Skeletal muscle tissue (tissue), 4 donors: ENCODE measurements around the gene ZIC1. TPM values are rescaled to one million over a fixed set of nuclear protein-coding genes. Genes with fewer than 3 reads are reported as not detected.

Experiments
- H3K27ac ChIP-seq: one replicate; pipeline ENCODE4 v1.7.0; 2013; ENCODE audit warnings: mild to moderate bottlenecking, low read depth, low read length, inconsistent platforms
- H3K27me3 ChIP-seq, 3 donors: one replicate each; pipeline ENCODE4 v1.7.0; 2013; ENCODE audit warnings: low read length in 3 of 3; ENCODE audit not compliant: control insufficient read depth in 3 of 3, insufficient read depth in 3 of 3
- H3K36me3 ChIP-seq, 3 donors: one replicate each; pipeline ENCODE4 v1.7.0; 2013; ENCODE audit warnings: low read length in 3 of 3; ENCODE audit not compliant: control insufficient read depth in 3 of 3, insufficient read depth in 3 of 3
- H3K4me1 ChIP-seq, 3 donors: one replicate each; pipeline ENCODE4 v1.7.0; 2013; ENCODE audit warnings: low read length in 3 of 3, mild to moderate bottlenecking in 3 of 3; ENCODE audit not compliant: control insufficient read depth in 3 of 3, insufficient read depth in 3 of 3
- H3K4me3 ChIP-seq, 3 donors: one replicate each; pipeline ENCODE4 v1.7.0; 2013; ENCODE audit warnings: low read length in 3 of 3
- H3K9ac ChIP-seq, 3 donors: one replicate each; pipeline ENCODE4 v1.7.0; 2013; ENCODE audit warnings: low read length in 3 of 3, mild to moderate bottlenecking in 3 of 3, moderate library complexity in 2 of 3, low read depth in 1 of 3
- H3K9me3 ChIP-seq, 3 donors: one replicate each; pipeline ENCODE4 v1.7.0; 2013; ENCODE audit warnings: low read length in 3 of 3; ENCODE audit not compliant: control insufficient read depth in 3 of 3
- total RNA-seq: library from RNA; depleted of rRNA; stranded (reverse); fragments of >200 nt; gene quantifications from one replicate; pipeline ENCODE4 v1.2.3, GENCODE V29; 2014
- donor health status: Osteomylitis.

ZIC1 gene
- total RNA-seq, 1 donor from 2014 or later = 8.4 TPM

- Histone ChIP-seq H3K27ac (no peak overlapping the region), H3K9me3 (no peaks in the 10 kb centered on the region), H3K4me1 (peaks cover 7 to 11% (median 10%) of the 10 kb centered on the region in 3 donors), H3K9ac (peak overlapping the region in 2 of 3 donors; percentile 64 to 82), H3K4me3 (peak overlapping the region; percentile 48 to 72 (median 69)), H3K27me3 (peaks cover 24 to 66% (median 45%) of the 10 kb centered on the region in 3 donors), H3K36me3 (no peaks in the 10 kb centered on the region)
Observed at GRCh38 chr3:147421184-147421912, 12.2 kb downstream of the ZIC1 start.

DNA sequence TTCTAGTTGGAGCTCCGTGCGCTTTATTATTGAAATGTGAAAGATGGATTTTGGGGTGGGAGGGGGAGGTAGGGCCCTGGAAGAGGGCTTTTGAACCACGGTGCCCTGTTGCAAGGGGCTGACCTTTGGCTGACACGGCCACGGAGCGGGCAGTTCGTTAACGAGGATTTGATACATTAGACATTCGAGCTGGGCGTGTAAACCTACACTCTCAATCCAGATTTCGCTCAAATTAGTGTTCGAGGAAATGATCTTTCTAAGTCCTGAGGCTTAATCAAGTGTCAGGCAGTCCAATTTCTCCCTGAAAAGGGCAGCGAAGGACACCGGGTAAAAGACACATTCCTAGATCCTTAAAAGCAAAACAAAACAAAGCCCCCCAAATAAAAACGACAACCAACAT, 13.0 kb downstream of the ZIC1 start:
- no peaks in the 10 kb centered on the region for H3K36me3 ChIP-seq
- H3K4me3 ChIP-seq = no peak overlapping the region
- peak overlapping the region in 1 of 3 donors; percentile 17 for H3K9ac ChIP-seq
- peaks cover 24 to 66% (median 45%) of the 10 kb centered on the region in 3 donors for H3K27me3 ChIP-seq
- peaks cover 7 to 11% (median 10%) of the 10 kb centered on the region in 3 donors for H3K4me1 ChIP-seq
- H3K27ac ChIP-seq = no peak overlapping the region
- no peaks in the 10 kb centered on the region for H3K9me3 ChIP-seq

DNA sequence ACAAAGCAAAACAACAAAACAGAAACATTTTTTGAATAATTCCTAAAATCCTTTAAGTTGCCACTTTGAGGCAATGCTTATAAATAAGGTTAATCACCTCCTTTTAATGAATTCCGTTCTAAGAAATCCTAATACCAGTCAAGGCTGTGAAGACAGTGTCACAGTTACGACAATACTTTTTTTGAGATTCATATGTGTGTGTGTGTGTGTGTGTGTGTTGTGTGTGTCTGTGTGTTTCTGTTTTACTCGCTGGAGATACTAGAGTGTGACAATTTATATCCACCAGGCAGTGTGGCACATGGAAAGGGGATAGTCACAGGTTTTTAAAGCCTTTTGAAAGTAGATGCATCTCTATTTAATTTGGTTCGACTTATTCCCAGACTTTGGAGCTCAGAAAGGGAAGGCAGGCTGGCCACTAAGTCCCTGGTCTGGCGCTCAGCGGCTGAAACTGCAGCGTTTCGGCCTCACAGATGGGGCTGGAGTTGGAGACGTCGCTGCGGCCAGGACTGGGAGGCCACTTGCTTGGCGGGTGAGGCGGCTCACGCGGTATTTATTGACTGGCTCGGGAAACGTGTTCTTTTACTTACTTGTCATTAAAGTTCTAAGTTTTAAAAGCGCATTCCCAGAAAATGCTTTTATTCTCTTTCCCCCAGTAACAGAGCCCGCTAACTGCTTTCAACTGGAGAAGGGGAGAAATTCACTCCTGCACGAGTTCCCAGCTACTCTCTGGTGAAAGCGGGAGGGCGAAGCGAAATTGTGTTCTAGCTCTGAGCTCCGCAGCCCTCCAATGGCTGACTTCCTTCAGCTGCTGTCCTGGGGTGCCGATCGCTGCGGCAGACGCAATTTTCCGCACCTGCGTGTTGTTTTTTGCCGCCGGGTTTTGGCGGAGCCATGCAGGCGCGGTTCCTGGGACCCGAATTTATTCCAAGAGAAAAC, 13.7 kb downstream of the ZIC1 start:
- Histone ChIP-seq H3K9ac (no peak overlapping the region), H3K36me3 (no peaks in the 10 kb centered on the region), H3K4me3 (no peak overlapping the region), H3K27me3 (peaks cover 24 to 62% (median 45%) of the 10 kb centered on the region in 3 donors), H3K27ac (no peak overlapping the region), H3K9me3 (no peaks in the 10 kb centered on the region), H3K4me1 (peaks cover 7 to 11% (median 10%) of the 10 kb centered on the region in 3 donors)

GRCh38 chr3:147423537-147423797, 14.3 kb downstream of the ZIC1 start:
- H3K9me3 ChIP-seq = no peaks in the 10 kb centered on the region
- H3K27me3 ChIP-seq = peaks cover 24 to 61% (median 45%) of the 10 kb centered on the region in 3 donors
- H3K27ac ChIP-seq = no peak overlapping the region
- H3K4me1 ChIP-seq = peaks cover 7 to 11% (median 10%) of the 10 kb centered on the region in 3 donors
- H3K9ac ChIP-seq = no peak overlapping the region
- no peak overlapping the region for H3K4me3 ChIP-seq
- no peaks in the 10 kb centered on the region for H3K36me3 ChIP-seq

GRCh38 chr3:147423798-147424580, 14.8 kb downstream of the ZIC1 start:
- no peak overlapping the region for H3K9ac ChIP-seq
- H3K4me3 ChIP-seq = no peak overlapping the region
- H3K36me3 ChIP-seq = no peaks in the 10 kb centered on the region
- no peak overlapping the region for H3K27ac ChIP-seq
- peaks cover 5 to 11% (median 7%) of the 10 kb centered on the region in 3 donors for H3K4me1 ChIP-seq
- no peaks in the 10 kb centered on the region for H3K9me3 ChIP-seq
- peaks cover 24 to 57% (median 45%) of the 10 kb centered on the region in 3 donors for H3K27me3 ChIP-seq

DNA sequence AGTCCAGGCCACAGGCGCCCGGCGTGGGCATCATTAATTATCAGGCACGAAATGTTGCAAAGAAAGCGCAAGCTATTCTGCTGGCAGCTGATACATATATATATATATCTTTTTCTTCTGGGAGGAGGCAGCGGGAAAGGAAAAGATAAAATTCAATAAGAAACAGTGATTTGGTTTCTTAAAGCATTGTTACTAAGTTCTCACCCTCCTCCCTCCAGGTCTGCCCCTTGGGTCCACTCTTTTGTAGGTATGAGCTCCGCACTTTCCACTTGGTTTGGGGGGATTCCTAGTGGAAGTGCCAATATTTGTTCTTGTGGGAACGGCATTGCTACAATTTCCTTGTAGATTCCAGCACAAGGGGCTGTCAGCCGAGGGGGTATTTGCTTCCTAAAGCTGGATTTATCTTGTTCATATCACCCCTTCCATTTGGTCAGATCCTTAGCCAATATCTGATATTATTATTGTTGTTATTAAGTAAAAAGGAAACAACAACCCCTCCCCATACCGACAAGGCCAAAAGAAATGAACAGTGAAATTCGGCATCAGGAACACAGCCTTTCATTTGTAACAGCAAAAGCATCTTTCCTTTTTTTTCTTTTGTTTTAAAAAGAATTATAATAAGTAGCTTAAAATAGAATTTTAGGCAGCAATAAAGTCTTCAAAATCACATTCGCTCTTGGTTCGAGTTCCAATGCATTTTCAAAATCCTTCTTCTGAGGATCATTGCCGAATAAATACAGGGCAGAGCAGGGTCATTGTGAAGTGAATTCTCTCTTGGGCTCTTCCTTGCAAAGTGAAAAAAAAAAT, 15.6 kb downstream of the ZIC1 start:
- H3K9ac ChIP-seq = no peak overlapping the region
- H3K9me3 ChIP-seq = no peaks in the 10 kb centered on the region
- H3K4me1 ChIP-seq = peaks cover 0 to 4% (median 2%) of the 10 kb centered on the region in 3 donors
- no peak overlapping the region for H3K27ac ChIP-seq
- peaks cover 23 to 49% (median 38%) of the 10 kb centered on the region in 3 donors for H3K27me3 ChIP-seq
- H3K4me3 ChIP-seq = no peak overlapping the region
- H3K36me3 ChIP-seq = no peaks in the 10 kb centered on the region

DNA sequence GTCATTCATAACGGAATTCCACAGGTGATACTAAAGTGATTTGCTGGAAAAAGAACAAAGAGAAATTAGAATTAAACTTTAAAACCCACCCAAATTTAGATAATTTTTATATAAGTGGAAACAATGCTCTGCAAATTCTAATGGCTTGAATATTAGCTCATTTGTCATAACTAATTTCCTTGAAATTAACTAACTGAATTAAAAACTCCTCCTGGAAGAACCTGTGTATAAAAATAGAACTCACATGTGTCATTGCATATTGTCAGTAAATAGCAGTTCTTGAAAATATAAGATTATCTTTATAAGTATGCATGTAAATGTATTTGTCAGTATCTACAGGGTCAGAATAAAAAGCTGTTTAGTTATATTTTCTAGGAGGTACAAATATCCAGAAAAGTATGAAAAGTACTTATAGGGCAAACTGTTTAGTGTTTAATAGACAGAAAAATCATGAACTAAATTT, 16.3 kb downstream of the ZIC1 start:
- Histone ChIP-seq H3K36me3 (no peaks in the 10 kb centered on the region), H3K27ac (no peak overlapping the region), H3K9me3 (no peaks in the 10 kb centered on the region), H3K4me3 (no peak overlapping the region), H3K27me3 (peaks cover 19 to 43% (median 32%) of the 10 kb centered on the region in 3 donors), H3K9ac (no peak overlapping the region), H3K4me1 (peaks cover 0 to 4% (median 0%) of the 10 kb centered on the region in 3 donors)

GRCh38 chr3:147426931-147427330, 17.8 kb downstream of the ZIC1 start:
- no peak overlapping the region for H3K27ac ChIP-seq
- H3K4me1 ChIP-seq = peaks cover 0 to 3% (median 0%) of the 10 kb centered on the region in 3 donors
- no peaks in the 10 kb centered on the region for H3K9me3 ChIP-seq
- peaks cover 9 to 29% (median 21%) of the 10 kb centered on the region in 3 donors for H3K27me3 ChIP-seq
- no peak overlapping the region for H3K4me3 ChIP-seq
- H3K9ac ChIP-seq = no peak overlapping the region
- H3K36me3 ChIP-seq = no peaks in the 10 kb centered on the region

DNA sequence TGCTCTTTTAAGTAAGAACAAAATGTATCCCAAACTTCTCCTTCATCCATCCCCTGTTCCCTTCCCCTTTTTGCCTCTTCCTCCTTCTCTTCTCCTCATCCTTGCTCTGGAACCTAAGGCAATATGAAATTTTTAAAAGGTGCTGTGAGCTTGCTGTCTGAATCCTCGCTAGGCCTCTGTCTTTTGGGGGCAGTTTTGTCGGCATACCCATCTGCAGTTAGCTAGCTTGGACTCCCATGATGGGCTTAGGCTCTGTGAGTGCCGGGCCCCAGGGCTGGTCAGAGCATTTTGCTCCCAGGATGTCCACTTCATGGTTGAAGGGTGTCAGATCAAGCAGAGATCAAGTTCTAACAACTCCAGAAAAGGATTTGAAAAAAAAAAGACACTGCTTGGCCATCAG, 18.6 kb downstream of the ZIC1 start:
- Histone ChIP-seq H3K4me1 (no peaks in the 10 kb centered on the region), H3K27ac (no peak overlapping the region), H3K27me3 (peaks cover 8 to 24% (median 13%) of the 10 kb centered on the region in 3 donors), H3K36me3 (no peaks in the 10 kb centered on the region), H3K9me3 (no peaks in the 10 kb centered on the region), H3K4me3 (no peak overlapping the region), H3K9ac (no peak overlapping the region)
